Kidney glomerular epithelial cell (primary cell): ENCODE data around the gene MYO10.
"Not testable (repeated sequence)": the region's sequence is repeated elsewhere in the genome, so short reads cannot be mapped to it uniquely, and the experiment has no call there.

Source experiments
- DNase-seq: peaks from one replicate; lab custom pipeline; 2025; lab: John Stamatoyannopoulos, UW

Gene MYO10

GRCh38 chr5:16936150-16936988 is at the start of gene MYO10:
Gene MYO10 (minus strand): TSS chr5:16936288. CDS start chr5:16935808, 480 bp downstream.
- peak; percentile 76 for DNase-seq

DNA sequence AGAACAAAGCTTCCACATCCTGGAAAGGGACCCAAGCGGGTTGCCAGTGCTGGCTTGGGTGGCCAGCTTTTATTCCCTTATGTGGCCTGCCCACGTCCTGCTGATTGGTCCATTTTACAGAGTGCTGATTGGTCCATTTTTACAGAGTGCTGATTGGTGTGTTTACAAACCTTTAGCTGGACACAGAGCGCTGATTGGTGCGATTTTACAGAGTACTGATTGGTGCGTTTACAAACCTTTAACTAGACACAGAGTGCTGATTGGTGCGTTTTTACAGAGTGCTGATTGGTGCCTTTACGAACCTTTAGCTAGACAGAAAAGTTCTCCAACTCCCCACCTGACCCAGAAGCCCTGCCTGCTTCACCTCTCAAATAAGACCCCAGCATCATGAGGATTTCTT is 49.2 kb upstream of the MYO10 start:
- DNase-seq: not testable (repeated sequence)

- no peak for DNase-seq
Measured at GRCh38 chr5:16983972-16984371, 47.9 kb upstream of the MYO10 start.

- DNase-seq: peak; percentile 22
Measured at GRCh38 chr5:16983022-16983639, 47.0 kb upstream of the MYO10 start.

- no peak for DNase-seq
Measured at GRCh38 chr5:16981700-16982099, 45.6 kb upstream of the MYO10 start.

DNA sequence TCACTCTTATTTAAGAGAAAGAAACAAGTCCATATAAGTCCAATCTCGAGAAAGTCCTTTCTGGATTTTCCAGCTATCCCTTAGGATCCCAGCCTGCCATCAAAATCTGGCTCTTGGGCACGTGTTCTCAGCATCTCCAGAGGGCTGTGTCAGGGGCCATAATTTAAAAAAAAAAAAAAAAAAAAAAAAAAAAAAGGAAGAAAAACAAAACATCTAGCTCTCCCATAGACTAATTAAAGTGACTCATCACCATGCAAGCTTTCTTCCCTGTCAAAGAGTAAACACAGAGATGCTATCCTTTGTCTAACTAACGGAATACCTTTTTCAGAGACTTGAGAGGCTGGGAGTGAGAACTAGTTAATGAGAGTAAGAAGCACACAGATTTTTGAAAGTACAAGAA is 44.9 kb upstream of the MYO10 start:
- peak; percentile 17 for DNase-seq

DNA sequence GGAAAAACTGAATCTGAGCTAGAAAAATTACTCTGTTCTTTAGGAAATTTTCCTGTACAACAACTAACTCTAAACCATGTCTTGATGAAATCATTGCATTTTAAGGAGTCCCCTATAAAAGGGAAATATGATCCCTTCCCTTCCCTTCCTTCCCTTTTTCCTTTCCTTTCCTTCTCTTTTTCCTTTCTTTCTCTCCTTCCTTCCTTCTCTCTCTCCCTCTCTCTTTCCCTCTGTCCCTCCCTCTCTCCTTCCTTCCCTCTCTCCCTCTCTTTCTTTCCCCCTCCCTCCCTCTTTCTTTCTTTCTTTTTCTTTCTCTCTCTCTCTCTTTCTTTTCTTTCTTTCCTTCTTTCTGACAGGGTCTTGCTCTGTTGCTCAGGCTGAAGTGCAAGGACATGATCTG is 42.2 kb upstream of the MYO10 start:
- DNase-seq: no peak

- DNase-seq: no peak
Measured at GRCh38 chr5:16976625-16977008, 40.5 kb upstream of the MYO10 start.

DNA sequence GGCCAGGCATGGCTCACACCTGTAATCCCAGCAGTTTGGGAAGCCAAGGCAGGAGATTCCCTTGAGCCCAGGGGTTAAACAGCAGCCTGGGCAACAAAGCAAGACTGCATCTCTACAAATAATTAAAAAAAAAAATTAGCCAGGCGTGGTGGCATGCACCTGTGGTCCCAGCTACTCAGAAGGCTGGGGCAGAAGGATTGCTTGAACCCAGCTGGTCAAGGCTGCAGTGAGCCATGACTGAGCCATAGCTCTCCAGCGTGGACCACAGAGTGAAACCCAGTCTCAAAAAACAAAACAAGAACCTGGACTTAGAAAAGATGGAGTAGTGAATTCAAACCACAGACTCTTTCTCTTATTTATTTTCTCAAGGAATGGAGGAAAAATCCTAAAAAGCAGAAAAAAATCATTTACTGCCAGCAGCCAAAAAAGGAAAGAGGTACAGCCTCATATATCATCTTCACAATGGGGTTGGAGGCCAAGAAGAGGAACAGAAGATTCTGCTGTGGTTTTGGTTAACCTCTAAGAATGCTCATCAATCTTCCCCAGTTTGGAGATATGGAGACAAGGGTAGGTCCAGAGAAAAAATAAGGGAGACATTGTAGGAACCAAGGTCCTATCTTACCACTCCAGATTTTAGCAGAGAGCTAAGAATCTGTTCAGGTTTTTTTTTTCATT is 40.0 kb upstream of the MYO10 start:
- no peak for DNase-seq

- no peak for DNase-seq
Measured at GRCh38 chr5:16974981-16975380, 38.9 kb upstream of the MYO10 start.

DNA sequence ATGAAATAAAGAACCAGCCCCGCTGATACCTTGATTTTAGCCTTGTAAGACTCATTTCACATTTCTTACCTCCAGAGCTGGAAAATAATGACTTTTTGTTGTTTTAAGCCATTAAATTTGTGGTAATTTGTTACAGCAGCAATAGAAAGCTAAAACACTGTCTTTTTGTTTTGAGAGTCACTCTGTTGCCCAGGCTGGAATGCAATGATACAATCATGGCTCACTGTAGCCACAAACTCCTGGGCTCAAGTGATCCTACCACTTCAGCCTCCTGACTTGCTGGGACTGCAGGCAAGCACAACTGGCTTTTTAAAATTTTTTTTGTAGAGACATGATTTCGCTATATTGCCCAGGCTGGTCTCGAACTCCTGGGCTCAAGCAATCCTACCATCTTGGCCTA is 34.7 kb upstream of the MYO10 start:
- DNase-seq: no peak

DNA sequence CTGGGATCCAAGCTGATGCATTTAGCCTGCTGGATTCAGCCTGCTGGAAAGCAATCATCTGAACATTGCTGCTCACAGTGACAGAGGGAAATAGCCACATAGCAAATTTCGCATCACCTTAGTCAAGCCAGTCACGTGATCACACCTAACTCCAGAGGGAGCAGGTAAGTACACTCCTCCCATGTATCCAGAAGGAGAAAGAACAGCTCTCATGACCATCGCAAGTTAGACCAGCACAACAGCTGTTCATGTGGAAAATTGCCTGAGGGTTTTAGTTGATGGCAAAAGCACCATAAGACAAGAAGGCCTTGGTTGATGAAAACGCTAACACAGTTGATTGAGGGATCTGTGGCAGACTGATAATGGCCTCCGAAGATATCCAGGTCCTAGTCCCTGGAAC is 34.2 kb upstream of the MYO10 start:
- DNase-seq: no peak

DNA sequence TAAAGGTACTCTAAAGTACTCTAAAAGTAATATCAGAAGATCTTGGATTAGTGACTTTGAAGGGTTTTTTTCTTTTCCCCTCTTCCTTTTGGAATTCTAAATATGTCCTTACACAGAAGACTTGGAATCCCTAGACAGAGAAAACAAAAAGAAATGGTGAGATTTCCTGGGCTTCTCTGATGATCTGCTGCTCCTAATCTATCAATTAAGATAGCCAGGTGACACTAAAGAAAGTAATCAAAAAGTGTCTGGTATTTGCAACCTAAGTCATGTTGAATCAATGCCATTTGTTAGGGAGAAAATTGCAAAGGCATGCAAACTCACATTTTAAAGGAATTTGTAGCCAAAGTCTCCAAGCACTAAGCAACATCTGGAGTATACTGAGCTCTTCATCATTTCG is 29.5 kb upstream of the MYO10 start:
- DNase-seq: no peak

DNA sequence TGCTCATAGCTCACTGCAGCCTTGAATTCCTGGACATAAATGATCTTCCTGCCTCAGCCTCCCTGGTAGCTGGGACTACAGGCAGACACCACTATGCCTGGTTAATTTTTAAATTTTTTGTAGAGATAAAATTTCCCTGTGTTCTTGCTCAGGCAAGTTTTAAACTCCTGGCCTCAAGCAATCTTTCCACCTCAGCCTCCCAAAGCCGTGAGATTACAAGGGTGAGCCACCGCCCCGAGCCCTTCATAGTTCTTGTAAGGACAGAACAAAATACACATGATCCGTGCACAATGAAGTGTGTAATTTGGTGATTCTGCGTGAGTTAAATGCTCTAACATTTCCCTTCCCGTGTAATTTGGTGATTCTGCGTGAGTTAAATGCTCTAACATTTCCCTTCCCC is 27.7 kb upstream of the MYO10 start:
- DNase-seq: no peak

GRCh38 chr5:16961131-16961530 is 25.0 kb upstream of the MYO10 start:
- DNase-seq: no peak

DNA sequence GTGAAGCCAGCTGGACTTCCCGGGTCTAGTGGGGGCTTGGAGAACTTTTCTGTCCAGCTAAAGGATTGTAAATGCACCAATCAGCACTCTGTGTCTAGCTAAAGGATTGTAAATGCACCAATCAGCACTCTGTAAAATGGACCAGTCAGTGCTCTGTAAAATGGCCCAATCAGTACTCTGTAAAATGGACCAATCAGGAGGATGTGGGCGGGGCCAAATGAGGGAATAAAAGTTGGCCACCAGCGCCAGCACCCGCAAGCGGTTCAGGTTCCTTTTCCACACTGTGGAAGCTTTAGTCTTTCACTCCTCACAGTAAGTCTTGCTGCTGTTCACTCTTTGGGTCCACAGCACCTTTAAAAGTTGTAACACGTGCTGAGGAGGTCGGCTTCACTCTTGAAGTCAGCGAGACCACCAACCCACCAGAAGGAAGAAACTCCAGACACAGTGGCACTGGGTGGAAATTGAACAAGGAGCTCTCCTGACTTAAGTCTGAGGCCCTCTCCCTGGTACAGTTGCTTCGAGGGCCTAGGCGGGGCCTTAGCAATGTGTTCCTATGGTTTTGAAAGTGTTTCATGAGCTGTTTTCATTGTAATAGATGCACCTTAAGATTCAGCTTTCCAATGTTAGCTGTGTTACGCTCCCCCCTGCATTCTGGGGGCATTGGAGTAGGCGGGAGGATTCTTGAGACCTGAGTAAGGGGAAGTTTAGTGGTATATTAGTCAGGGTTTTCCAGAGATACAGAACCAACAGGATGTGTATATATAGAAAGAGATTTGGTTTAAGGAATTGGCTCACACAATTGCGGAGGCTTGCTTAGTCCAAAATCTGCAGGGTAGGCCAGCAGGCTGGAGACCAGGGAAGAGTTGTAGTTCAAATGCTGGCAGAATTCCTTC is 21.5 kb upstream of the MYO10 start:
- peak; percentile 81 for DNase-seq

DNA sequence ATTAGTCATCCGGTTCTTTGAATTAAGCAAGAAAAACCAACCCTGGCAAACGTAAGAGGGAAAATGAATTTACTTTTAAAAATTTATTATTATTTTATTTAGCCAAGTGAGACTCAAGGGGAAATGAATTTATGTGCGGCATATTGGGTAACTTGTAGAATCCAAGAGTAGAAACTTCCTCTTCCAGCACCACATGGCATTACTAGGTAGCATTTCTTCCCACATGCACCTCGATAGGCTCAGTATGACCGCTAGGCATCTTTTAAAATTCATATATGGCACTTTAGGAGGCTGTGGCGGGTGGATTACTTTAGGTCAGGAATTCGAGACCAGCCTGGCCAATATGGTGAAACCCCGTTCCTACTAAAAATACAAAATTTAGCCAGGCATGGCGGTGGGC is 17.6 kb upstream of the MYO10 start:
- DNase-seq: no peak

GRCh38 chr5:16952968-16953671 is 17.0 kb upstream of the MYO10 start:
- DNase-seq: peak; percentile 78

DNA sequence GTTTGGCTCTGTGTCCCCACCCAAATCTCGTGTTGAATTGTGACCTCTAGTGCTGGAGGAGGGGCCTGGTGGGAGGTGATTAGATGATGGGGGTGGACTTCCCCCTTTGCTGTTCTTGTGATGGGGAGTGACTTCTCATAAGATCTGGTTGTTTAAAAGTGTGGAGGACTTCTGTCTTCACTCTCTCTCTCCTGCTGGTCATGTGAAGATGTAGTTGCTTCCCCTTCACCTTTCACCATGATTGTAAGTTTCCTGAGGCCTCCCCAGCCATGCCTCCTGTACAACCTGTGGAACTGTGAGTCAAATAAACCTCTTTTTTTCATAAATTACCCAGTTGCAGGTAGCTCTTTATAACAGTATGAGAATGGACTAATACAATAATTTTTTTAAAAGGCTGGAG is 10.6 kb upstream of the MYO10 start:
- no peak for DNase-seq

DNA sequence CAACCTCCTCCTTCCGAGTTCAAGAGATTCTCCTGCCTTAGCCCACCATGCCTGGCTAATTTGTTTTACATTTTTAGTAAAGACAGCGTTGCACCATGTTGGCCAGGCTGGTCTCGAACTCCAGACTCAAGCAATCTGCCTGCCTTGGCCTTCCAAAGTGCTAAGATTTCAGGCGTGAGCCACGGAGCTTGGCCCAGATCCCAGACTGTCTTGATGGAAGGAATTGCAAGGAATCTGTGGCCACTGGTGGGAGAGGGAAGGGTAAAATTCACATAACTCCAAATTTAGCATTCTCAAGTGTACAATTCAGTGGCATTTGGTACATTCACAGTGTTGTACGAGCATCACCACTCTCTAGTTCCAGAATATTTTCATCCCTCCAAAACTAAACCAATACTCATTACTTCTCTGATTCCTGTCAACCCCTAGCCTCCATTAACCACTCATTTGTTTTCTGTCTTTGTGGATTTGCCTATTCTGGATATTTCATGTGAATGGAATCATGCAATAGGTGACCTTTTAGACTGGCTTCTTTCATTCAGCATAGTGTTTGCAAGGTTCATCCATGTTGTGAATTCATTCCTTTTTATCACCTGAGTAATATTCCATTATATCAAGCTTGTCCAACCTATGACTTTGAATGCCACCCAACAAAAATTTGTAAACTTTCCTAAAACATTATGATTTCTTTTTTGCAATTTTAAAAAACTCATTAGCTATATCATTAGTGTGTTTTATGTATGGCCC is 8.9 kb upstream of the MYO10 start:
- DNase-seq: no peak
